ENCODE results near the gene NDUFAF7.

- no peak for TF ChIP-seq CTCF (CRISPR knock-in tag; IDR thresholded peaks at IDR 0.05)
- no peak for TF ChIP-seq CBX1 (IDR thresholded peaks at IDR 0.05; ENCODE audit: low read depth)
- TF ChIP-seq, protein P1, sequence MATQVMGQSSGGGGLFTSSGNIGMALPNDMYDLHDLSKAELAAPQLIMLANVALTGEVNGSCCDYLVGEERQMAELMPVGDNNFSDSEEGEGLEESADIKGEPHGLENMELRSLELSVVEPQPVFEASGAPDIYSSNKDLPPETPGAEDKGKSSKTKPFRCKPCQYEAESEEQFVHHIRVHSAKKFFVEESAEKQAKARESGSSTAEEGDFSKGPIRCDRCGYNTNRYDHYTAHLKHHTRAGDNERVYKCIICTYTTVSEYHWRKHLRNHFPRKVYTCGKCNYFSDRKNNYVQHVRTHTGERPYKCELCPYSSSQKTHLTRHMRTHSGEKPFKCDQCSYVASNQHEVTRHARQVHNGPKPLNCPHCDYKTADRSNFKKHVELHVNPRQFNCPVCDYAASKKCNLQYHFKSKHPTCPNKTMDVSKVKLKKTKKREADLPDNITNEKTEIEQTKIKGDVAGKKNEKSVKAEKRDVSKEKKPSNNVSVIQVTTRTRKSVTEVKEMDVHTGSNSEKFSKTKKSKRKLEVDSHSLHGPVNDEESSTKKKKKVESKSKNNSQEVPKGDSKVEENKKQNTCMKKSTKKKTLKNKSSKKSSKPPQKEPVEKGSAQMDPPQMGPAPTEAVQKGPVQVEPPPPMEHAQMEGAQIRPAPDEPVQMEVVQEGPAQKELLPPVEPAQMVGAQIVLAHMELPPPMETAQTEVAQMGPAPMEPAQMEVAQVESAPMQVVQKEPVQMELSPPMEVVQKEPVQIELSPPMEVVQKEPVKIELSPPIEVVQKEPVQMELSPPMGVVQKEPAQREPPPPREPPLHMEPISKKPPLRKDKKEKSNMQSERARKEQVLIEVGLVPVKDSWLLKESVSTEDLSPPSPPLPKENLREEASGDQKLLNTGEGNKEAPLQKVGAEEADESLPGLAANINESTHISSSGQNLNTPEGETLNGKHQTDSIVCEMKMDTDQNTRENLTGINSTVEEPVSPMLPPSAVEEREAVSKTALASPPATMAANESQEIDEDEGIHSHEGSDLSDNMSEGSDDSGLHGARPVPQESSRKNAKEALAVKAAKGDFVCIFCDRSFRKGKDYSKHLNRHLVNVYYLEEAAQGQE (IDR thresholded peaks at IDR 0.05; ENCODE audit: borderline replicate concordance in 1 of 2, low read depth in 1 of 2, low read length in 2 of 2): no peak
- TF ChIP-seq FOXJ3 (CRISPR knock-in tag; IDR thresholded peaks at IDR 0.05; ENCODE audit: borderline replicate concordance): no peak
- TF ChIP-seq ZZZ3 (CRISPR knock-in tag; IDR thresholded peaks at IDR 0.05; ENCODE audit: borderline replicate concordance): no peak
- no peak for TF ChIP-seq REL (CRISPR knock-in tag; conservative IDR thresholded peaks at IDR 0.05)
- no peak for TF ChIP-seq GABPB1 (CRISPR knock-in tag; IDR thresholded peaks at IDR 0.05)
- no peak for TF ChIP-seq POLR2AphosphoS5 (IDR thresholded peaks at IDR 0.05; ENCODE audit: low read depth, low read length)
- no peak for TF ChIP-seq ZNF670 (CRISPR knock-in tag; IDR thresholded peaks at IDR 0.05; ENCODE audit: borderline replicate concordance)
These were observed 29.7 kb upstream of the NDUFAF7 start for GRCh38 chr2:37201766-37202165.
